HG03066 (cell line): ENCODE results near the gene SOS2.
"Not testable (repeated sequence)": the region's sequence is repeated elsewhere in the genome, so short reads cannot be mapped to it uniquely, and the experiment has no call there.

ENCODE experiments used
- ATAC-seq: cut with Tn5 transposase; IDR thresholded peaks from one replicate; pipeline ENCODE4 v1.9.1; 2021; ENCODE audit warnings: low read depth; ENCODE audit not compliant: unreplicated experiment

Gene SOS2

DNA sequence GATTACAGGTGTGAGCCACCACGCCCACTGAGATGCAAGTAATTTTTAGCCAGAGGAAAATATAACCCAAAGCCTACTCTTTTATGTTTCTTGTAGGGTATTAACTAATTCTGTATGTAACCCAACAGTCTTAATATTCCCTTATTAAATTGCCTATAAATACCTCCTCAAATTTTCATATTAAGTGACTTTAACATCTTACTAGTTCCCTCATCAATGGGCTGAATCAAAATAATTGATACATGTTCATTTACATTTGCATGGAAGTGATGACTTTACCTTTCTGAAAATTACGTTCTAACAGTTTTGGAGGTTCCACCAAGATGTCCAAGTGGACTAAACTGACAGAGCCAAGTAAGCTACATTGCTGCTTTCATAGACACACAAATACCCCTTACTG, 3.1 kb downstream of the SOS2 start:
- ATAC-seq = no peak

DNA sequence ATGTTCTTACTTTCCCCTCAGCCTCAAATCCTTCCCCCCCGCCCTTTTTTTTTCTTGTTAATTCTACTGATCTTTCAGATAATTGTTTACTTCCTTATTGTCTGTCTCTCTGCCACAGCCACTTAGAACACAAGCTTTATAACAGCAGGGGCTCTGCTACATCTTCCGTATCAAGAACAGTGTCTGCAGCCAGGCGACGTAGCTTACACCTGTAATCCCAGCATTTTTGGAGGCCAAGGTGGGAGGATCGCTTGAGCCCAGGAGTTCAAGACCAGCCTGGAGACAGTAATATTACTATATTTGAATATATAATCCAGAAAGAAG, 5.4 kb downstream of the SOS2 start:
- no peak for ATAC-seq

GRCh38 chr14:50225067-50225973, 6.1 kb downstream of the SOS2 start:
- ATAC-seq = no peak

- ATAC-seq = no peak
These were observed 9.2 kb downstream of the SOS2 start for GRCh38 chr14:50222055-50222613.

DNA sequence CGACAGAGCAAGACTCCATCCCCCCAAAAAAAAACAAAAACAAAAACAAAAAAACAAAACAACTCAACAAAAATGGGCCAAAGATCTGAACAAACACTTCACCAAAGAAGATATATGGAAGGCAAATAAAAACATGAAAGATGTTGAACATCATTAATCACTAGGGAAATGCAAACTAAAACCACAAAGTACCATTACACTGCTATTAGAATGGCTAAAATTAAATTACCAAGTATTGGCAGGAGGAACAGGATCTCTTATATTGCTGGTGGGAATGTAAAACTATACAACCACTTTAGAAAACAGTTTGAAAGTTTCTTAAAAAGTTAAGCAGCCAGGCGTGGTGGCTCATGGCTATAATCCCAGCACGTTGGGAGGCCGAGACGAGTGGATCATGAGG, 12.9 kb downstream of the SOS2 start:
- ATAC-seq = no peak

DNA sequence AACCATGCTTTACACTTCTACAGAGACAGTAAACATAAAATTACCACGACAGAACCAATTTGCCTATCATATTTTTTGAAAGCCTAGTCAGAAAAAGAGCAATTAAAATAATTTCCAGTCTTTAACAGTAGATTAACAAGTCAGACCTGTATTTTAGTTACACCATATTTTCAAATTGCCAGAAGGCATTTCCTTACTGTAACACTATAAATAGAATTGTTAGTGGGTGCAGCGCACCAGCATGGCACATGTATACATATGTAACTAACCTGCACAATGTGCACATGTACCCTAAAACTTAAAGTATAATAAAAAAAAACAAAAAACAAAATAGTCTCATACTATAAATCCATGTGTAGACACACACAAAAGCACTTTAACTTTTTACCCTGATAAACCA, 16.0 kb downstream of the SOS2 start:
- ATAC-seq = no peak

- no peak for ATAC-seq
These were observed 17.6 kb downstream of the SOS2 start for GRCh38 chr14:50213795-50214194.

DNA sequence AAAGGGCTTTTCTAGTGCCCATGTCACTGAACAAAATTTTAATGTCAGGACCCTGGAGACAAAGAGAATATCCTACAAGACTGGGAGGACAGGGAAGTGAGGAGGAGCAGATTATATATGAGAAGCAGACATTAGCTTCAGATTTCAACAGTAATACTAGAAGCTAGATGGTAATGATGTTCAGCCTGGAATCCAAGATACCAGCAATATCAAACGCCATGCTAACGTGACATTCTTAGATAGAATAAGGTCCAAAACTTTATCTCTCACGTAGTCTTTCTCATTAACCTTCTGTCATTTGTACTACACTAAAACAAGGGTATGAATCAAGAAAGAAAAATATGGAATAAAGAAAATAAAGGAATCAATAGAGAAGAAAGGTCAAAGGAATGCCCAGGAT, 18.7 kb downstream of the SOS2 start:
- no peak for ATAC-seq

DNA sequence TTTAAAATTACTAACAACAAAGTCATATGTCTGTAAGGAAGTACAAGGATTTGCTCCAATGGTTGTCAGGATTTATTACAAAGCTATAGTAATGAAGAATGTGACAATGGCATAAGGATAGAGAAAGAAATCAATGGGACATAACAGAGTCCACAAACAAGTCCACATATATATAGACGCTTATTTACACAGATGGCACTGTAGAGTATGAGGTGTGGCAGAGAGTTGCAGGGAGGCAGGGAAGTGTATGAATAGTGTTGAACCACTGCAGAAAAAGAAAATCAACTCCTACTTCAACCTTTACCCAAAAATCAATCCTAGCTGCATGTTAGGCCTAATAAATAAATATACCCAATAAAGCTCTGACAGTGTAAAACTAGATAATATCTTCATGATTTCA, 21.3 kb downstream of the SOS2 start:
- ATAC-seq = no peak

DNA sequence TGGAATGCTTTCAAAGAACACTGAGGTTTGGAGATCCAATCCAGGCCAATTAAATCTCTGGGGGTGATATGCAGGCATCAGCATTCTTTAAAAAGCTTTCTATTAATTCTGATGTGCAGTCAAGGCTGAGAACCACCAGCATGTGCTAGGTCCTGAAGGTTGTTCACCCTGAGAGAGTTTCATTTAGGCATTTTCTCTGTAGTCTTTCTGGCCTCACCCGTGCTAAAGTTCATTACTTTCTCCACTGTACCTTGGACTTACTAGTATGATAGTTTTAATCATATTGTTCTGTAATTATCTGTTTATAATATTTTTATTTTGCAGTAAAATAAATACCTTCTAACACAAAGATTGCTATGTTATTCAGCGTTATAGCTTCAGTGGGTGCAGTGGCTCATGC, 32.9 kb downstream of the SOS2 start:
- ATAC-seq = no peak

GRCh38 chr14:50191499-50191898, 39.9 kb downstream of the SOS2 start:
- no peak for ATAC-seq

DNA sequence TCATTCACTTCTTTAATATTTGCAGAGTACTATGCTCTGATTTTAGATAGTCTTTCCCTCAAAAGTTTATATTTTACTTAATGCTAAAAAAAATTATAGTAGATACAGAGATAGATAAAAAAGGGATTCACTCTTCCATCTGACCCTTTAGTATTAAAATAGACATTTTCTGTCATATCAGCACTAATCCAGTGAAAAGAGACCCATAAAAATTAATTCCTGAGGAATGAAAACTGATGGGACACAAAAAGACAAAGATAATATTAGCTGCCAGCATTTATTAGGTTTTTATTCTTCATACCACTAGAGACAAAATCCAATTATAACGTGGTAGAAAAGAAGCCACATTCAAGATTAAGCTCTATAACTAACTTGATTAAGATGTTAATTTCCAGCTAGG, 45.3 kb downstream of the SOS2 start:
- ATAC-seq = no peak

GRCh38 chr14:50173891-50174290, 57.5 kb downstream of the SOS2 start:
- ATAC-seq = no peak

DNA sequence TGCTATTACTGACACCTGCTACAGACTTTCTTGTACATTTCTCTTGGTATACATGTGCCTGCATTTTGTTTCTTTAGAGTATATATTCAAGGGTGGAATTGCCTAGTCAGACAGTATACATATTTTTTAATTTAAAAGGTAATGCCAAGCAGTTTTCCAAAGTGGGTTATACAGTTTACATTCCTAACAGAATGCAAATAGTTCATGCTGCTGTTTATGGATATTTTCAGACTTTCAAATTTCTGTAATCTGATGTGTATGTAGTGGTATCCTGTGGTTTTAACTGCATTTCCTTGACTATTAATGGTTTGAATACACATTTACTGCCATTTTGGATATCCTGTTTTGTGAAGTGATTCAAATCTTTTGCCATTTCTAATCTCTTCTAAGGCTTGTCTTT, 59.5 kb downstream of the SOS2 start:
- no peak for ATAC-seq

DNA sequence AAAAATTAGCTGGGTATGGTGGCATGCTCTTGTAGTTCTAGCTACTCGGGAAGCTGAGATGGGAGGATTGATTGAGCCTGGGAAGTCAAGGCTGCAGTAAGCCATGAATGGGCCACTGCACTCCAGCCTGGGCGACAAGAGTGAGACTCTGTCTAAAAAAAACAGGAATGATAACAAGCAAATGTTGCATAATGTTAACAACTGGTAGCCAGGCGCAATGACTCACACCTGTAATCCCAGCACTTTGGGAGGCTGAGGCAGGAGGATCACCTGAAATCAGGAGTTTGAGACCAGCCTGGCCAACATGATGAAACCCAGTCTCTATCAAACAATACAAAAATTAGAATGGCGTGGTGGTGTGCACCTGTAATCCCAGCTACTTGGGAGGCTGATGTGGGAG, 64.0 kb downstream of the SOS2 start:
- not testable (repeated sequence) for ATAC-seq

DNA sequence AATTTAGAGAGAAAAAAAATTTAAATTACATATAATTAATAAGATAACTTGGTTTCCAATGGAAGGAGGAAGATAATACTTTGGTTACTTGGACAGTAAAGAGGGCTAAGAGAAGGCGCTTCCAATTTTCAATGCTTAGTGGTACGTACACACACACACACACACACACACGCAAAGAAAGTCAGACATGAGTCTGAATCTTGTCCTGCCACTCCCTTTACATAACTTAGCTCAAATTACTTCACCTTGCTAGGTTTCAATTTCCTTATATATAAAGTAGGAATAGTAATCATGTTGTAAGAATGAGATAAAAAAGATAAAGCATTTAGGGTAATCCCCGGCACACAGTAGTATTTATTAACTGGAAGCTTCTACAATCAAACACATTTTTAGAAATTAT, 75.3 kb downstream of the SOS2 start:
- no peak for ATAC-seq

DNA sequence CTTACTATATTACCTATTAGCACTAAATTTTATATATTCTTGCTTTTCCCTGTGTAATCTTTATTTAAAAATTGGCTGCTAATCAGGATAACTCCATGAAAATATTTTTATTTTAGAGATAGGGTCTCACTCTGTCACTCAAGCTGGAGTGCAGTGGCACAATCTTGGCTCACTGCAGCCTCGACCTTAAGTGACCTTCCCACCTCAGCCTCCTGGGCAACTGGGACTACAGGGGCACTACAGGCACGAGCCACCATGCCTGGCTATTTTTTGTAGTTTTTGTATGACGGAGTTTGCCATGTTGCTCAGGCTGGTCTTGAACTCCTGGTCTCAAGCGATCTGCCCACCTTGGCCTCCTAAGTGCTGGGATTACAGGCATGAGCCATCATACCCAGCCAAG, 82.6 kb downstream of the SOS2 start:
- no peak for ATAC-seq

DNA sequence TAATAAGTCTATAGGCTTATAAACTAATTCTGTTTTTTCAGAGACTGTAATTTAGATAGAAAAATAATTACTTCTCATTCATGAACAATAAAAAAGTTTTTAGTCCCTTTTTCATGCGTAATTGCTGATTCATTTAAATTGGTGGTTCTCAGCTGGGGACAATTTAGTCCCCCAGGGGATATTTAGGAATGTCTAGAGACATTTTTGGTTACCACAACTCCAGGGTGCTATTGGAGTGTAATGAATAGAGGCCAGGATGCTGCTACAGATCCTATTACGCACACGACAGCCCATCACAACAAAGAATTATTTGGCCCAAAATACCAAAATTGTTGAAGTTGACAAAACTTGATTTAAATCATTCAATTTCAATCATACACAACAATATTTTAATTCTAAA, 92.2 kb downstream of the SOS2 start:
- ATAC-seq = no peak

GRCh38 chr14:50127802-50128201, 103.6 kb downstream of the SOS2 start:
- no peak for ATAC-seq

- no peak for ATAC-seq
These were observed 108.3 kb downstream of the SOS2 start for GRCh38 chr14:50123062-50123461.

GRCh38 chr14:50122291-50122690, 109.1 kb downstream of the SOS2 start:
- no peak for ATAC-seq

- no peak for ATAC-seq
These were observed 109.9 kb downstream of the SOS2 start for GRCh38 chr14:50121486-50121885.
